Left colon (tissue), 2 donors: ENCODE data around the gene HTRA3. TPM values are rescaled to one million over a fixed set of nuclear protein-coding genes. Genes with fewer than 3 reads are reported as not detected.

ENCODE experiments used
- ATAC-seq: fragments of 200-7000 bp; cut with Tn5 transposase; one replicate; pipeline ENCODE4 v1.9.1; 2020; ENCODE audit warnings: mild to moderate bottlenecking, moderate library complexity
- DNase-seq, 2 donors: peaks; one replicate each; pipeline ENCODE4 v3.0.0-alpha.2; 2020
- intact Hi-C, 2 donors: fragments of 100-400 bp; cut with DNase I in 1 of 2; cut with micrococcal nuclease in 1 of 2; formaldehyde crosslinking; loops; one replicate each; pipeline versions ENCODE4 v1.11.2 to v1.14.0; 2022; cut with DNase I, micrococcal nuclease
- total RNA-seq, 2 donors: library from RNA; stranded (reverse); fragmentation: NEBNext Ultra II Directional; extraction: Animal tissue kit (Norgen Biotek cat#: 25700); gene quantifications; one replicate each; pipeline ENCODE4 v1.2.1, GENCODE V29; 2021
- donor health status: DM: no; HTN: no; CAD: no.
- donor health status: DM: yes; HTN: yes; CAD: no.

The HTRA3 gene
- total RNA-seq, 2 donors from 2014 or later: 2.5 to 6.6 TPM

- intact Hi-C loops: no loop called here
- DNase-seq (no peak), ATAC-seq (no peak)
Measured at GRCh38 chr4:8297691-8298485, 28.3 kb downstream of the HTRA3 start.

- no peak for ATAC-seq
- intact Hi-C loops: no loop called here
- DNase-seq: no peak
Measured at GRCh38 chr4:8300832-8301231, 31.3 kb downstream of the HTRA3 start.

- intact Hi-C loops: no loop called here
- no peak for ATAC-seq
- peak in 1 of 2 donors; percentile 7 for DNase-seq
Measured at GRCh38 chr4:8301851-8302730, 32.5 kb downstream of the HTRA3 start.

- ATAC-seq: no peak
- DNase-seq: peak in 1 of 2 donors; percentile 10
- intact Hi-C loops: no loop called here
Measured at GRCh38 chr4:8303081-8303480, 33.5 kb downstream of the HTRA3 start.

- intact Hi-C loops: no loop called here
- ATAC-seq (no peak), DNase-seq (peak in 1 of 2 donors; percentile 1)
Measured at GRCh38 chr4:8303485-8304281, 34.1 kb downstream of the HTRA3 start.

GRCh38 chr4:8304827-8305695 lies 35.5 kb downstream of the HTRA3 start:
- ATAC-seq: no peak
- intact Hi-C loops: no loop called here
- DNase-seq: peak in 1 of 2 donors; percentile 7

GRCh38 chr4:8305851-8306471 lies 36.4 kb downstream of the HTRA3 start:
- intact Hi-C loops: no loop called here
- DNase-seq (peak in 1 of 2 donors; percentile 20), ATAC-seq (no peak)

GRCh38 chr4:8306511-8307021 lies 37.0 kb downstream of the HTRA3 start:
- no peak for ATAC-seq
- DNase-seq: peak in 1 of 2 donors; percentile 9
- intact Hi-C loops: no loop called here

GRCh38 chr4:8307121-8307520 lies 37.6 kb downstream of the HTRA3 start:
- ATAC-seq (no peak), DNase-seq (peak in 1 of 2 donors; percentile 16)
- intact Hi-C loops: no loop called here

- peak in 1 of 2 donors; percentile 14 for DNase-seq
- intact Hi-C loops: no loop called here
Measured at GRCh38 chr4:8307714-8308113, 38.2 kb downstream of the HTRA3 start.

GRCh38 chr4:8308144-8308543 lies 38.6 kb downstream of the HTRA3 start:
- ATAC-seq: no peak
- peak in 1 of 2 donors; percentile 2 for DNase-seq
- intact Hi-C loops: no loop called here

More at GRCh38 chr4:8307714-8308113, 38.2 kb downstream of the HTRA3 start:
- no peak for ATAC-seq

GRCh38 chr4:8308856-8309771 lies 39.6 kb downstream of the HTRA3 start:
- DNase-seq (peak in 1 of 2 donors; percentile 40), ATAC-seq (no peak)
- intact Hi-C loops: no loop called here

- intact Hi-C loops: no loop called here
- no peak for ATAC-seq
- DNase-seq: peak in 1 of 2 donors; percentile 2
Measured at GRCh38 chr4:8310306-8310705, 40.8 kb downstream of the HTRA3 start.

- intact Hi-C loops: no loop called here
- ATAC-seq (no peak), DNase-seq (peak in 1 of 2 donors; percentile 6)
Measured at GRCh38 chr4:8311101-8312068, 41.8 kb downstream of the HTRA3 start.

GRCh38 chr4:8312069-8312445 lies 42.5 kb downstream of the HTRA3 start:
- intact Hi-C loops: no loop called here
- no peak for ATAC-seq

More at GRCh38 chr4:8312069-8312445, 42.5 kb downstream of the HTRA3 start:
- no peak for DNase-seq
